H1 (cell line): Measurements from ENCODE around the gene HOXD11. TPM values are rescaled to one million over a fixed set of nuclear protein-coding genes. Genes with fewer than 3 reads are reported as not detected.

Experiments
- CBX5 ChIP-seq: fragments of 300-800, 300-1000 bp; sonication (generic); IDR thresholded peaks from 2 replicates; pipeline ENCODE4 v1.7.1; 2016; ENCODE audit warnings: antibody characterized with exemption, low read length, low read depth
- EGR1 ChIP-seq: IDR thresholded peaks from 2 replicates; pipeline ENCODE4 v1.6.1; 2011; ENCODE audit warnings: low read depth, low read length, borderline replicate concordance
- HDAC6 ChIP-seq: IDR thresholded peaks from one replicate; pipeline ENCODE4 v1.7.1; 2012; ENCODE audit warnings: low read depth, mild to moderate bottlenecking, inconsistent platforms, low read length, moderate library complexity
- MAFK ChIP-seq: IDR thresholded peaks from 2 replicates; pipeline ENCODE4 v1.6.1; 2012; ENCODE audit warnings: low read depth, mild to moderate bottlenecking, improper control_type of control experiment, low read length
- MAX ChIP-seq: IDR thresholded peaks from 2 replicates; pipeline ENCODE4 v1.6.1; 2012; ENCODE audit warnings: inconsistent platforms
- NRF1 ChIP-seq: IDR thresholded peaks from 2 replicates; pipeline ENCODE4 v1.6.1; 2011; ENCODE audit warnings: mild to moderate bottlenecking, low read depth, low read length, improper control_type of control experiment
- TAF7 ChIP-seq: optimal IDR thresholded peaks from 2 replicates; pipeline ENCODE3; 2011; ENCODE audit warnings: low read depth, mild to moderate bottlenecking, inconsistent platforms, low read length, moderate library complexity, borderline replicate concordance
- polyA plus RNA-seq, 7 experiments: library from polyadenylated mRNA; depleted of rRNA in 3 of 7; stranded (reverse) in 5 of 7; unstranded in 2 of 7; fragments of >200 nt in 5 of 7; fragments of 200-250 nt in 2 of 7; gene quantifications; 1 replicate in 5 of 7; 2 replicates in 1 of 7; 4 replicates in 1 of 7; pipeline versions ENCODE4 v1.2.1 to v1.2.3, GENCODE V29; 2011 to 2013; ENCODE audit warnings: missing spikeins in 2 of 7, mixed read lengths in 2 of 7
- total RNA-seq: library from RNA; stranded (reverse); fragmentation: NEBNext Ultra II Directional; extraction: Animal tissue kit (Norgen Biotek cat#: 25700); gene quantifications from 2 replicates; pipeline ENCODE4 v1.2.1, GENCODE V29; 2021
- TF ChIP-seq, protein P1 (sequence below): fragments of 300-600 bp; sonication (generic); IDR thresholded peaks from 2 replicates; pipeline ENCODE4 v1.7.1; 2012; ENCODE audit warnings: low read length, moderate library complexity, mild to moderate bottlenecking, inconsistent platforms; ENCODE audit not compliant: insufficient replicate concordance

Gene HOXD11
- total and polyA plus RNA-seq, 2 of the 8 experiments (the other 6 are each of a cell fraction or from before 2014, with no cell fraction given) = not detected

DNA sequence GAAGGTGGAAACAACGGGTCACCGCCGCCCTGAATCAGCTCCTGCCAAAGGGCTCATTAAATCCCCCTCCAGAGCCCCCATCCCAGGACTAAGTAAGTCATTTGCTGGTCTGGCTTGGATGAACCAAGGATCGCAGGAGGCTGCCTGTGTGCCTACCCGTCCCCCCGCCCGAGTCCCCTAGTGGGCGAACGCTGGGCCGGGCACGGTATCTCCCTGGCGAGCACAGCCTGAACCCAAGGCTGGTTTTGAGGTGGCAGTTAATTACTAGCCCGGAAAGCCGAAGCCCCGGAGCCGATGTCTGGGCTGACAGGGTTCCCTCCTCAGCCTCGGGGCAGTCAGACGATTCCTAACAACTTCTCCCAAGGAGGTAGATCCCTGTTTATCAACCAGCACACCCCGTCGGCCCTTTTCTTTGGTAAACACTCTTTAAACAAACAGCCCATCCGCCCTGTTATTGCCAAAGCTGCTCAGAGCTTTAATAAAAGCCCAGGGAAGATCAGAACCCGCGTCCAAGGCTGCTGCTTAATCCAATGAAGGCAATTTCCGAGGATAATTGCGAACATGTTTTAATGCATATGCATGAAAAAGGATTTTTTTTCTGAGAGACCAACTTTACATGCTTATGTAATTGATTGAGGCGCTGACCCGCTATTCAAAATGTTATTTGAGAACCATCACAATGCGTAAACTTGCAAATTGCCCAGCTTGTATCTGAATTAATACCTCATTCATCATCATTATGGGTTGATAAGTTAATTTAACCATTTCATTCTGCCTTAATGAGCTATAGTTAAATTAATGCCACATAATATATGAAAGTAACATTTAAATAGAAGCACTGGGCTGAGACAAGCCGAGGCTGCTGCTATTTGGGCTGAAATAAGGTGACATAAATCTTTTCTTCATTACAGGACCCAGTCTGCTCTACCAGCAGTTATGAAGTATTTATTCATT lies 33.9 kb upstream of the HOXD11 start (continued):
- TF ChIP-seq, protein P1, sequence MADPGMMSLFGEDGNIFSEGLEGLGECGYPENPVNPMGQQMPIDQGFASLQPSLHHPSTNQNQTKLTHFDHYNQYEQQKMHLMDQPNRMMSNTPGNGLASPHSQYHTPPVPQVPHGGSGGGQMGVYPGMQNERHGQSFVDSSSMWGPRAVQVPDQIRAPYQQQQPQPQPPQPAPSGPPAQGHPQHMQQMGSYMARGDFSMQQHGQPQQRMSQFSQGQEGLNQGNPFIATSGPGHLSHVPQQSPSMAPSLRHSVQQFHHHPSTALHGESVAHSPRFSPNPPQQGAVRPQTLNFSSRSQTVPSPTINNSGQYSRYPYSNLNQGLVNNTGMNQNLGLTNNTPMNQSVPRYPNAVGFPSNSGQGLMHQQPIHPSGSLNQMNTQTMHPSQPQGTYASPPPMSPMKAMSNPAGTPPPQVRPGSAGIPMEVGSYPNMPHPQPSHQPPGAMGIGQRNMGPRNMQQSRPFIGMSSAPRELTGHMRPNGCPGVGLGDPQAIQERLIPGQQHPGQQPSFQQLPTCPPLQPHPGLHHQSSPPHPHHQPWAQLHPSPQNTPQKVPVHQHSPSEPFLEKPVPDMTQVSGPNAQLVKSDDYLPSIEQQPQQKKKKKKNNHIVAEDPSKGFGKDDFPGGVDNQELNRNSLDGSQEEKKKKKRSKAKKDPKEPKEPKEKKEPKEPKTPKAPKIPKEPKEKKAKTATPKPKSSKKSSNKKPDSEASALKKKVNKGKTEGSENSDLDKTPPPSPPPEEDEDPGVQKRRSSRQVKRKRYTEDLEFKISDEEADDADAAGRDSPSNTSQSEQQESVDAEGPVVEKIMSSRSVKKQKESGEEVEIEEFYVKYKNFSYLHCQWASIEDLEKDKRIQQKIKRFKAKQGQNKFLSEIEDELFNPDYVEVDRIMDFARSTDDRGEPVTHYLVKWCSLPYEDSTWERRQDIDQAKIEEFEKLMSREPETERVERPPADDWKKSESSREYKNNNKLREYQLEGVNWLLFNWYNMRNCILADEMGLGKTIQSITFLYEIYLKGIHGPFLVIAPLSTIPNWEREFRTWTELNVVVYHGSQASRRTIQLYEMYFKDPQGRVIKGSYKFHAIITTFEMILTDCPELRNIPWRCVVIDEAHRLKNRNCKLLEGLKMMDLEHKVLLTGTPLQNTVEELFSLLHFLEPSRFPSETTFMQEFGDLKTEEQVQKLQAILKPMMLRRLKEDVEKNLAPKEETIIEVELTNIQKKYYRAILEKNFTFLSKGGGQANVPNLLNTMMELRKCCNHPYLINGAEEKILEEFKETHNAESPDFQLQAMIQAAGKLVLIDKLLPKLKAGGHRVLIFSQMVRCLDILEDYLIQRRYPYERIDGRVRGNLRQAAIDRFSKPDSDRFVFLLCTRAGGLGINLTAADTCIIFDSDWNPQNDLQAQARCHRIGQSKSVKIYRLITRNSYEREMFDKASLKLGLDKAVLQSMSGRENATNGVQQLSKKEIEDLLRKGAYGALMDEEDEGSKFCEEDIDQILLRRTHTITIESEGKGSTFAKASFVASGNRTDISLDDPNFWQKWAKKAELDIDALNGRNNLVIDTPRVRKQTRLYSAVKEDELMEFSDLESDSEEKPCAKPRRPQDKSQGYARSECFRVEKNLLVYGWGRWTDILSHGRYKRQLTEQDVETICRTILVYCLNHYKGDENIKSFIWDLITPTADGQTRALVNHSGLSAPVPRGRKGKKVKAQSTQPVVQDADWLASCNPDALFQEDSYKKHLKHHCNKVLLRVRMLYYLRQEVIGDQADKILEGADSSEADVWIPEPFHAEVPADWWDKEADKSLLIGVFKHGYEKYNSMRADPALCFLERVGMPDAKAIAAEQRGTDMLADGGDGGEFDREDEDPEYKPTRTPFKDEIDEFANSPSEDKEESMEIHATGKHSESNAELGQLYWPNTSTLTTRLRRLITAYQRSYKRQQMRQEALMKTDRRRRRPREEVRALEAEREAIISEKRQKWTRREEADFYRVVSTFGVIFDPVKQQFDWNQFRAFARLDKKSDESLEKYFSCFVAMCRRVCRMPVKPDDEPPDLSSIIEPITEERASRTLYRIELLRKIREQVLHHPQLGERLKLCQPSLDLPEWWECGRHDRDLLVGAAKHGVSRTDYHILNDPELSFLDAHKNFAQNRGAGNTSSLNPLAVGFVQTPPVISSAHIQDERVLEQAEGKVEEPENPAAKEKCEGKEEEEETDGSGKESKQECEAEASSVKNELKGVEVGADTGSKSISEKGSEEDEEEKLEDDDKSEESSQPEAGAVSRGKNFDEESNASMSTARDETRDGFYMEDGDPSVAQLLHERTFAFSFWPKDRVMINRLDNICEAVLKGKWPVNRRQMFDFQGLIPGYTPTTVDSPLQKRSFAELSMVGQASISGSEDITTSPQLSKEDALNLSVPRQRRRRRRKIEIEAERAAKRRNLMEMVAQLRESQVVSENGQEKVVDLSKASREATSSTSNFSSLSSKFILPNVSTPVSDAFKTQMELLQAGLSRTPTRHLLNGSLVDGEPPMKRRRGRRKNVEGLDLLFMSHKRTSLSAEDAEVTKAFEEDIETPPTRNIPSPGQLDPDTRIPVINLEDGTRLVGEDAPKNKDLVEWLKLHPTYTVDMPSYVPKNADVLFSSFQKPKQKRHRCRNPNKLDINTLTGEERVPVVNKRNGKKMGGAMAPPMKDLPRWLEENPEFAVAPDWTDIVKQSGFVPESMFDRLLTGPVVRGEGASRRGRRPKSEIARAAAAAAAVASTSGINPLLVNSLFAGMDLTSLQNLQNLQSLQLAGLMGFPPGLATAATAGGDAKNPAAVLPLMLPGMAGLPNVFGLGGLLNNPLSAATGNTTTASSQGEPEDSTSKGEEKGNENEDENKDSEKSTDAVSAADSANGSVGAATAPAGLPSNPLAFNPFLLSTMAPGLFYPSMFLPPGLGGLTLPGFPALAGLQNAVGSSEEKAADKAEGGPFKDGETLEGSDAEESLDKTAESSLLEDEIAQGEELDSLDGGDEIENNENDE = no peak
- no peak for TF ChIP-seq HDAC6
- TF ChIP-seq MAX = no peak
- TF ChIP-seq EGR1 = no peak
- no peak for TF ChIP-seq CBX5
- no peak for TF ChIP-seq MAFK
- no peak for TF ChIP-seq TAF7
- no peak for TF ChIP-seq NRF1
